Parathyroid adenoma (tissue), 2 donors: ENCODE measurements around the gene CYSTM1.
A peak's percentile ranks its signal among the peaks of the same experiment; 100 is the strongest.

ENCODE experiments used
- H2AFZ ChIP-seq: fragments of 300-600 bp; sonication (generic); one replicate; pipeline ENCODE4 v1.7.0; 2017; ENCODE audit warnings: antibody characterized with exemption, mild to moderate bottlenecking
- H3K27ac ChIP-seq: fragments of 300-600 bp; sonication (generic); one replicate; pipeline ENCODE4 v1.7.0; 2017
- H3K27me3 ChIP-seq: fragments of 300-600 bp; sonication (generic); one replicate; pipeline ENCODE4 v1.7.0; 2017; ENCODE audit warnings: low read length; ENCODE audit not compliant: control insufficient read depth, insufficient read depth
- H3K36me3 ChIP-seq: fragments of 300-600 bp; sonication (generic); one replicate; pipeline ENCODE4 v1.7.0; 2017; ENCODE audit warnings: low read length; ENCODE audit not compliant: control insufficient read depth, insufficient read depth
- H3K4me1 ChIP-seq: fragments of 300-600 bp; sonication (generic); one replicate; pipeline ENCODE4 v1.7.0; 2017; ENCODE audit warnings: control low read depth
- H3K4me2 ChIP-seq: fragments of 300-600 bp; sonication (generic); one replicate; pipeline ENCODE4 v1.7.0; 2017; ENCODE audit warnings: low read length
- H3K4me3 ChIP-seq: fragments of 300-600 bp; sonication (generic); one replicate; pipeline ENCODE4 v1.7.0; 2017; ENCODE audit warnings: low read depth, low read length
- H3K79me2 ChIP-seq: fragments of 300-600 bp; sonication (generic); one replicate; pipeline ENCODE4 v1.7.0; 2017; ENCODE audit warnings: control low read depth
- H3K9ac ChIP-seq: fragments of 300-600 bp; sonication (generic); one replicate; pipeline ENCODE4 v1.7.0; 2017; ENCODE audit warnings: mild to moderate bottlenecking
- H3K9me3 ChIP-seq: fragments of 300-600 bp; sonication (generic); one replicate; pipeline ENCODE4 v1.7.0; 2017; ENCODE audit warnings: low read length; ENCODE audit not compliant: control insufficient read depth
- TF ChIP-seq, protein P1 (sequence below): fragments of 300-600 bp; sonication (generic); IDR thresholded peaks from one replicate; pipeline ENCODE4 v1.7.0; 2017; ENCODE audit warnings: antibody characterized with exemption, mild to moderate bottlenecking
- donor health status: primary hyperparathyroidism.

Gene CYSTM1

DNA sequence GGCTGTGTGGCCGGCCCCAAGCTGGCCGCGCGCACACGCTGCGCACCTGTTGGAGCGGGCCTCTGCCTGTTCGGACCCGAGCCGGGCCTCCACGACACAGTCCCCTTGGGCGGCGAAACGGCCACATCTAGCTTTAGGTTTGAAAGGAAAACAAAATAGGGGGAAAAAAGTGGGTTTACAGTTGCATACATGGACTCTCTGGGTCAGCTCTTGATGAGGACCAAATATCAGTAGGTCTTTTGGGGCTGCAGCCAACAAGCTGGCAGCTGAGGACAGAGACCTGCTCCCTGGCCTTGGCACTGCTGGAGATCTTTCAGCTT, 28.5 kb upstream of the CYSTM1 start:
- no peak overlapping the region for H3K27ac ChIP-seq
- peaks cover 19% of the 10 kb centered on the region for H3K4me1 ChIP-seq
- H3K4me3 ChIP-seq: no peak overlapping the region
- no peak overlapping the region for H2AFZ ChIP-seq
- no peak overlapping the region for H3K4me2 ChIP-seq
- H3K36me3 ChIP-seq: no peaks in the 10 kb centered on the region
- TF ChIP-seq, protein P1, sequence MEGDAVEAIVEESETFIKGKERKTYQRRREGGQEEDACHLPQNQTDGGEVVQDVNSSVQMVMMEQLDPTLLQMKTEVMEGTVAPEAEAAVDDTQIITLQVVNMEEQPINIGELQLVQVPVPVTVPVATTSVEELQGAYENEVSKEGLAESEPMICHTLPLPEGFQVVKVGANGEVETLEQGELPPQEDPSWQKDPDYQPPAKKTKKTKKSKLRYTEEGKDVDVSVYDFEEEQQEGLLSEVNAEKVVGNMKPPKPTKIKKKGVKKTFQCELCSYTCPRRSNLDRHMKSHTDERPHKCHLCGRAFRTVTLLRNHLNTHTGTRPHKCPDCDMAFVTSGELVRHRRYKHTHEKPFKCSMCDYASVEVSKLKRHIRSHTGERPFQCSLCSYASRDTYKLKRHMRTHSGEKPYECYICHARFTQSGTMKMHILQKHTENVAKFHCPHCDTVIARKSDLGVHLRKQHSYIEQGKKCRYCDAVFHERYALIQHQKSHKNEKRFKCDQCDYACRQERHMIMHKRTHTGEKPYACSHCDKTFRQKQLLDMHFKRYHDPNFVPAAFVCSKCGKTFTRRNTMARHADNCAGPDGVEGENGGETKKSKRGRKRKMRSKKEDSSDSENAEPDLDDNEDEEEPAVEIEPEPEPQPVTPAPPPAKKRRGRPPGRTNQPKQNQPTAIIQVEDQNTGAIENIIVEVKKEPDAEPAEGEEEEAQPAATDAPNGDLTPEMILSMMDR: no peak
- H3K27me3 ChIP-seq: no peaks in the 10 kb centered on the region
- no peak overlapping the region for H3K9ac ChIP-seq
- H3K79me2 ChIP-seq: peaks cover 42% of the 10 kb centered on the region
- no peaks in the 10 kb centered on the region for H3K9me3 ChIP-seq

DNA sequence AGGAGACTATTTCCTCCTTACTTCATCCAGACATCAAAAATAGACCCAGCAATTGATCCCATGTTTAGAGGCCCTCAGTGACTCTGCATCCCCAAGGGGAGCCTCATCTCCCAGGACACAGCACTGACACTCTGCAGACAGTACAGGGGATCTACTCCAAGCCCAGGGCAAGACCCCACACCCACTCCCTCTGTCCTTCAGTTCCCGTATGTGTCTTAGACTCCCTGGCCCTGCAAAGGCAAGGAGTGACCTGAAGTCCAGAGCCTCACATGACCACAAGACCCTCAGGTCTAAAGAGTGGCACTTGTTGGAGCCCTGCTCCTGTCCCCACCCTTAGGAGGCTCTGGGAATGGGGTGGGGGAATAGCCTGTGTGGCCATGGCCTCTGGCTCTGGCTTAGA, 27.5 kb upstream of the CYSTM1 start:
- no peaks in the 10 kb centered on the region for H3K36me3 ChIP-seq
- TF ChIP-seq, protein P1: no peak

DNA sequence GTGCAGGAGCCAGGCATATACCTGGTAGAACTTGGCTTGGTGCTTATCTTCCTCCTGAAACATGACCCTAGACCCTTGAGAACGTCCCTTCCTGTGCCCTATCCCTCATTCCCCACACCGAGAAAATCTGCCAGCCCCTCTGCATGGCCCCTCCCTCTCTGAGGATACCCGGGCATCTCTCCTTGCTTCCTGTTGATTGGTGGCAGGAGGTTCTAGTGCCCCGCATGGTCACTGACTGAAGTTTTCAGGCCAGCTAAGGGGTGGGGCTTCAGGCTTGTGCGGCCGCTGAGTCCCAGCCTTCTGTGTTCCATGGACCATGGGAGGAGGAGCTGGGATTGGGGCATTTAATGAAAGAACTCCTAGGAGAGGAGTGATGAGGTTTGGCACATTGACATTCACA, 26.5 kb upstream of the CYSTM1 start:
- no peaks in the 10 kb centered on the region for H3K9me3 ChIP-seq
- no peak overlapping the region for H3K4me2 ChIP-seq
- no peak overlapping the region for H3K27ac ChIP-seq
- no peak overlapping the region for H2AFZ ChIP-seq
- H3K27me3 ChIP-seq: no peaks in the 10 kb centered on the region
- no peak overlapping the region for H3K9ac ChIP-seq
- TF ChIP-seq, protein P1: peak; percentile 22
- no peak overlapping the region for H3K4me3 ChIP-seq
- peaks cover 31% of the 10 kb centered on the region for H3K4me1 ChIP-seq
- no peaks in the 10 kb centered on the region for H3K36me3 ChIP-seq
- H3K79me2 ChIP-seq: peaks cover 37% of the 10 kb centered on the region

More for the DNA sequence above, 27.5 kb upstream of the CYSTM1 start:
- Histone ChIP-seq H3K4me2 (no peak overlapping the region), H3K79me2 (peaks cover 45% of the 10 kb centered on the region), H3K4me1 (peaks cover 25% of the 10 kb centered on the region), H3K4me3 (no peak overlapping the region), H3K9me3 (no peaks in the 10 kb centered on the region), H2AFZ (no peak overlapping the region), H3K27me3 (no peaks in the 10 kb centered on the region), H3K9ac (no peak overlapping the region), H3K27ac (no peak overlapping the region)

DNA sequence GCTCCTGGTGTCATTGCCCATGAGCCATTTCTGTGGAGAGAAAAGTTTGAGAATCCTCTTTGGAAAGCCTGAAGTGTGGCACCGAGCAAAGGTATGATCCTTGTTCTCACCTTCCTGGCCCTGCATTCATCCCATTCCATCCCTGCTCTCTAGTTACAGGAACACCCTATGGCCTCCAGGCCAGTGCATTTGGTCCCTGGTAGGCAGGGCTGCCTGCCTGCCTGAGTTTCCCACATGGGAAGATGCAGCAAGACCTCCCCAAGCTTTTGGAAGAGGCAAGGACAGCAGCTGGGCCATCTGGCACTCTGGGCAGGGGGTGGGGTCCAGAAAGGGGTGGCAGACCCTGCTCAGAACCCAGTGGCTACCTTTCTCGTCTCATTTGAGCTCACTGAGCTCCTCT, 24.8 kb upstream of the CYSTM1 start:
- Histone ChIP-seq H3K9ac (no peak overlapping the region), H3K79me2 (peaks cover 31% of the 10 kb centered on the region), H2AFZ (no peak overlapping the region), H3K9me3 (no peaks in the 10 kb centered on the region), H3K27me3 (no peaks in the 10 kb centered on the region), H3K4me1 (peaks cover 32% of the 10 kb centered on the region), H3K4me2 (no peak overlapping the region), H3K36me3 (no peaks in the 10 kb centered on the region), H3K27ac (no peak overlapping the region), H3K4me3 (no peak overlapping the region)
- TF ChIP-seq, protein P1: no peak

DNA sequence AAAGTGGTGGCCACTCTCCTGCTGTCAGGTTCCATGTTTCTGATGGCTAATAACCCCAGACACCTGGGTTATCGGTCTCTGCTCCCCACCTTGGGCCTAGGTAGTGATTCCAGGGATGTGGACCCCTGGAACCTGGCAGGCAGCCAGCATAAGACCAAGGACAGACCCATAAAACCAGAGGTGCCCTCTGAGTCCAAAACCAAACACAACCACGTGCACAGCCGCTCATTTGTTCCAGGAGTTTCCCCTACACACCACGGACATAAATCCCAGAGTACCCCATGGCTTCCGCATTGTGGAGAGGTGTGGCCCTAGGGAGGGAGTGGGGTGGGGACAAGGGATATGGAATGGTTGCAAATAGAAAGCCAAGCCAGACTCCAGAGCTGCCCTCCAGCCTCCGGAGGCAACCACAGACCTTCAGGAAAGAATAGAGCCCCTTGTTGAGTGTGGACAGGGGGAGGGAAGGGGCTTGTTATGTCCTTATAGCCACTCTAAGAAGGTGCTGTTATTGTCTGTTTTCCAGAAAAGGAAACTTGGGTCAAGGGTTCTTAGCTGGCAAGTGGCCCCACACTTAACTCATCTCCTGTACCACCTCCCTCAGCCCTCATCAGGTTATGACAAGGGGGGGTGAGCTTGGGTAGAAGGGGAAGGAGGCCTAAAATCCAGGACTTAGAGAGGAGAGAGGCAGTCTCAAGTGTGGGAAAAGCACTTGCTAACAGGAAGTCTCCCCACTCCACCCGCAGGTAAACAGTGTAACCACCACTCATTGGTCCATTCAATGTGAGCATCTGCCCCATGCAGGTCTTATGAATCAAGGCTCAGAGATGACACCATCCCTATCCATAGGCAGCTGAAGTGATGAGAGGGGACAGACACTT, 23.6 kb upstream of the CYSTM1 start:
- Histone ChIP-seq H3K9me3 (no peaks in the 10 kb centered on the region), H3K79me2 (peaks cover 25% of the 10 kb centered on the region), H3K36me3 (no peaks in the 10 kb centered on the region), H3K4me3 (peak overlapping the region; percentile 3), H2AFZ (peak overlapping the region; percentile 39), H3K27ac (peak overlapping the region; percentile 34), H3K27me3 (no peaks in the 10 kb centered on the region), H3K4me1 (peaks cover 22% of the 10 kb centered on the region), H3K9ac (no peak overlapping the region), H3K4me2 (peak overlapping the region; percentile 51)
- TF ChIP-seq, protein P1: no peak
